Activated CD4-positive, alpha-beta T cell treated with anti-CD3 and anti-CD28 coated beads, Interleukin-2, amount 50 U/mL, for 16 hours (primary cell): ENCODE data around the gene LTBR.
A peak's percentile ranks its signal among the peaks of the same experiment; 100 is the strongest.

Source experiments
- DNase-seq: peaks from one replicate; pipeline ENCODE4 v3.0.0-alpha.2; 2020

The LTBR gene

DNA sequence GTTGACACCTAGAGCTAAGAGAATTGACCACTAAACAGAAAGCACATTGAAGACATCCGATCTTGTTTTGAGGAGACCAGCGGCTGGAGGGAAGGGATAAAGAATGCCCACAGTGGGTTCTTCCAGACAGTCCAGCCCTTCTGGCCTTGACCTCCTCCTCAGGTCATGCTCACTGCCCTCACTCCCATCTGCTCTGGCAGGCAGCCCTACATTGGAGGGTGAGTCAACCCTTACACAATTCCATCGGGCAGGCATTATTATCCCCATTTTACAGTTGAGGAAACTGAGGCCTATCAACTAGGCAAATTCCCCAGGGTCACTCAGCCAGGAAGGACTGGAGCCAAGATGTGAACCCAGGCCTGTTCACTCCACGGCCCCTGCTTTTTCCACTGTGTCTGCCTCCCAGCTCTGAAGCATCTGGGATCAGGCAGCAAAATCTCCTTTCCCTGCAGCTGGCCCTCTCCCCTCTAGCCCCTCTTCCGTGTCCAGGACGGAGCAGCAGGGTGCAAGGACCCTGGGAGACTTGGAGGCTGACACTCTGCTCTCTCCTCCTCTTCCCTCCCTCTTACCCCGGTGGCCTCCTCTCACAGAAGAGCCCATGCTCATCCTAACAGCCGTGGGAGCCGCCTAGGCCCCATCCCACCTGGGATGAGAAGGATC is 13.9 kb upstream of the LTBR start:
- DNase-seq, result no peak

DNA sequence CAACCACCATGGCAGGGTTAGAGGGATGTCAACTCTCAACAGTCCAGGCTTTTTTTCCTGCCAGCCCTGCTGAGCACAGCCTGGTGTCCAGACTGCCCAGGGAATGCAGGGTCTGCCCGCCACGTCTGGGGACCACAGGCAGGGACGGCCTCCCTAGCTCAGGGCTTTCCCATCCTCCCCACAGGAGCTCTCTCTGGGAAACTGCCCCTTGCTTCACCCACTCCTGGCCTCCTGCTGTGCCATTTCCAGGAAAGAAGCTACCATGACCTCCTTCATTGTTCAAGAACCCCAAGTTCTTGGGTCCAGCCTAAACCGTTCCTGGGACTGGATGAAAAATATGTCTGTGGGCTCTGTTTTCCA is 13.4 kb upstream of the LTBR start:
- DNase-seq, result no peak

GRCh38 chr12:6370994-6371754 is 12.8 kb upstream of the LTBR start:
- DNase-seq, result no peak

DNA sequence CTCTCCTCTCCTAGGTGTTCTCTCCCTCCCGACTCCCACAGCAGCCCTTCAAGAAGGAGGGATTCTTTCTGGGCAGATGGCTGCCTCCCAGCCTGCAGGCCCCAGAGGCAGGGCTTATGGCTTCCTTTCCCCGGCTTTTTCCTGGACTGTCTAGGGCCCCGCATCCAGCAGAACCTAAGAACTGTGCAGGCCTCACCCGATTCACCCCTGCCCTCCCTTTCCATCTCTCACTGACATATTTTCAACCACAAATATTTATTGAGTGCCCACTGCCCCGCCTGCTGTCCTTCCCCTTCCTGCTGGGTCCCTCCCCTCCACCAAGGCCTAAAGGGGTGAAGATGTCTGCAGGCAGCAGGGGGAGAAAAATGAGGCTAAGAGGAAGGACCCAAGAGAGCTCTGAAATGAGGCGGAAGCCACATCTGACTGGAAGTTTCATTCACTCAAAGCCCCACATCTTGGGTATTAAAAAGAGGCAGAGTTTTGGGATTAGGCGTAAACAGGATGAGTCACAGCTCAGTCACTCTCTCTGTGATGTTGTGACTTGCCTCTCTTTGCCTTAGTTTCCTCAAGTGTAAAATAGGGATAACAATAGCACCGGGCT is 11.5 kb upstream of the LTBR start:
- peak; percentile 20 for DNase-seq

DNA sequence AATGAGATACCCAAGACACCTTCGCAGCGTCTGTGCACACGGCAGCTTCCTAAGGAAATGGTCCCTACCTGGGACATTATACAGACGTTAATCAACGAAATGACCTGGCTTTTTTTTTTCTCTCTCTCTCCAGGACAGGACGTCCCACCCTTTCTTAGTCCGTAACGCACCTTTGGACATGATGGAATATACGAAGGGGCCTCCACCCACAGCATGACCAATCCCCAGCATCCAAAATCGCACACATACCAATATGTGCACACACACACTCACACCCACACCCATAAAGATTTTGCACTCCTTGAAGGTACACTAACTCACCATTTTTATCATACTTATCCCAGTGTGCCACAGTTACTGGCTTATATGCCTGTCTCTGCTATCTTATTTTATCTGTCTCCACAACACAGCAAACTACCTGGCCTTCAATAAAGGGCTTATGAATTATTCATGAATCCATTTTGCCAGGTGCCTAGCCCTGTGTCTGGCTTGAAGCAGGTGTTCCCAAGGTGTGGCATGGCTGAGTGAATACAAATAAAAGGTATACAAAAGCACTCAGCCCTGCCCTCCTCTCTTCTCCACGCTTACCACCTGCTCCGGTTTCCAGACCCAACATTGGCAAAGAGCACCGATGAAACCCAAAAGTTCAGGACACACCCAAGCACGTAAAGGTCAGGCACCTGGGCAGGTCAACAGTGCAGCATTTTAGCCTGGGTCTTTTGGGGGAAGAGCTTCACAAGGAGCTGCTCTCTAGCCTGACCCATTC is 10.8 kb upstream of the LTBR start:
- no peak for DNase-seq

GRCh38 chr12:6374028-6374785 is 9.8 kb upstream of the LTBR start:
- DNase-seq, result no peak

DNA sequence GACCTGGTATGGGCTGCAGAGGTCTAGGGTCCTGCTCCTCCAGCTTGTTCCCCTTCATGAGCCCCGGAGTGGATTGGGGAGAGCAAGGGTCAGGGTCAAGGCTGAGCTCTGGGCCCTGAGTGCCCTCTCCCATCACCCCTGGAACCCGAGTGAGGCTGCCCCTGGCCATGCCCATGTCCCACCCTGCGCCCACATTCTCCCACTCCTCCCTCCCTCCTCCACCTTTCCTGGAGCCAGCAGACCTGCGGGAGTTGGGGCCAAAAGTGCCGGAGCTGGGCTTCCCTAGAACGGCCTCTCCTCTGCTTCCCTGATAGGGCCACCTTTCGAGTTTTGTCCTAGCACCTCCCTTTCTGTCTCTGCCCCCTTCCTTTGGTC is 9.2 kb upstream of the LTBR start:
- DNase-seq, result no peak

DNA sequence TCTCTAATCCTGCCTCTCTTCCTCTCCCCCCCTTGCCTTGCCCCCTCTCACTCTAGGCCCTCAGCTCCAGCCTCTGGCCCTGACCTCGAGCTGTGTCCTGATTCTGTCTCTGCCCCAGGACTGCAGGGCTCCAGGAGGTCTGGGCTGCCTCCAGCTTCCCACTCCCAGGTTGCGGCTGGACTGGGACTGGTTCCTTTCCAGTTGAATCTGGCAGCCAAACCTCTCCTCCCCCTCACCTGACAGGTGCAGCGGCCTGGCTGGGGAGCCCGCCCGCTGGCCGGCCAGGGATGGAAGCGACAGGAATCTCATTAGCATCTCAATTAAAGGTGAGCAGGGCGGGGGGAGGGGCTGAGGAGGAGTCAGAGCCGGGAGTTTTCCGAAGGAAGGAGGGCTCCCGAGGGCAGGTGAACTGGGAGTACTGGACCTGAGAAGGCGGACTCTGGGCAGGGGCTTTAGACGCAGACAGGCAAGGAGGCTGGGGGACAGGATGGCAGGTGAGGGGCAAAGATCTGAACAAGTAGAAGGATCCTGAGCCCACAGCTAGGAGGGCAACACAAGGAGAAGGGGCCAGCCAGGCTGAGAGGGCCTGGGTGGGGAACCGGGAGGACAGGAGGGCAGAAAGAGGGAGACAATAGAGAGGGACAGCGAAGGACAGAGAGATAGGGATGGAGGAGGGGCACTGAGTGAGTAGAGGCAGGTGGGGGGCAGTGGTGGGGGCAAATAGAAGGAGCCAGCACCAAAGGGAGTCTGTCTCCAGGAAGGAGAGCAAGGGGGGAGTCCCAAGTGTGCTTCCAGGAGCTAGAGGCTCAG is 8.5 kb upstream of the LTBR start, which contains the start of gene SCNN1A:
TSS of gene SCNN1A (minus strand) at position 295 of the 810 bp plus-strand sequence. CDS start 780 bp downstream, outside the sequence.
- DNase-seq, result no peak

GRCh38 chr12:6376079-6376869 is 7.7 kb upstream of the LTBR start:
- DNase-seq, result no peak

DNA sequence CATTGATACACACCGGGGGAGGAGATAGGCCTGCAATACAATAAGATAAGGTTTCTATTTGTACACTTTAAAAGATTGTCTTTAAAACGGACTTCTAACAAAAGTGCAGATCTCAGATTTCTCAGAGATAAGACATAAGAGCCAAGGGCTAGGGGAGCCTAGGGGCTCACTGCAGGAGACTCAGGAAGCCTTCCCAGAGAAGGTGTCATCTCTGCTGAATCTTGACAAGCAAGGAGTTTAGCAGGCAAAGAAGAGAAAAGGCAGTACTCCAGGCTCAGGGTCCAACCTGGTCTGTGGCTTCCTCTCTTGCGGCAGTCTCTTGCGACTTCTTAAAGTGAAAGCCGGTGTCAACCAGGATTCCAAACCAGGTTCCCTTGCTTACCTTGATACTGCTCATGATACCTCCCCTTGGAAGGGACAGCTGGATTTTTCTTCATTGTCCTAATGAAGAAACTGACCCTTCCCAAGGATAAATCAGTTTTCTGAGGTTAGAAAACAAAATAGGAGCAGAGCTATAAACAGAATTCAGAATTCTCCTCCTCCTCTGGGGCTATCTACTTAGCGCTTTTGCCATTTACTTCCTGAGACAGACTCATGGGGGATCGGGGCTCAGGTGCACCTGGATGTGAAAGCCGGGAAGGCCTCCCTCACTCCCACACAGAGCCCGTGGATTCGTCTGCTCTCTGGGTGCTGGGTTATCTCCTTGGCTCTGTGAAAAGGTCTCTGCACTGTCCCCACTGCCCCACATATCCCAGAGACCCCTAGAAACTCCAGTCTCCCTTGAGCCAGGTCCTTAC is 6.9 kb upstream of the LTBR start:
- DNase-seq, result no peak

DNA sequence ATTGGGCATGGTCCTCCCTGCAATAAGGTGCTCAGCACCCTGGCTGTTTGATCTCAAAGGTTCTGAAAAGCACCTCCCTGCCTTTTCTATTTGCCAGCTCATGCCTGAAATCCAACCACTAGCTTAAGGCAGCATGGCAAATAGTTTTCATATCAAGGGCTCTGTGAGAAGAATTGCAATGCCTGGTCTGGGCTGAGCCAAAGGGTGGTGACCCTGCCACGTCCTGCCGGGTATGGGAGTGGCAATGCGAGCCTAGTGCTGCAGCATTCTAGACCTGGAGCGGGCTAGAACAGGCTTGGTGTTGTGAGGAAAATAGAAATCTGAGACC is 6.3 kb upstream of the LTBR start:
- DNase-seq, result no peak

DNA sequence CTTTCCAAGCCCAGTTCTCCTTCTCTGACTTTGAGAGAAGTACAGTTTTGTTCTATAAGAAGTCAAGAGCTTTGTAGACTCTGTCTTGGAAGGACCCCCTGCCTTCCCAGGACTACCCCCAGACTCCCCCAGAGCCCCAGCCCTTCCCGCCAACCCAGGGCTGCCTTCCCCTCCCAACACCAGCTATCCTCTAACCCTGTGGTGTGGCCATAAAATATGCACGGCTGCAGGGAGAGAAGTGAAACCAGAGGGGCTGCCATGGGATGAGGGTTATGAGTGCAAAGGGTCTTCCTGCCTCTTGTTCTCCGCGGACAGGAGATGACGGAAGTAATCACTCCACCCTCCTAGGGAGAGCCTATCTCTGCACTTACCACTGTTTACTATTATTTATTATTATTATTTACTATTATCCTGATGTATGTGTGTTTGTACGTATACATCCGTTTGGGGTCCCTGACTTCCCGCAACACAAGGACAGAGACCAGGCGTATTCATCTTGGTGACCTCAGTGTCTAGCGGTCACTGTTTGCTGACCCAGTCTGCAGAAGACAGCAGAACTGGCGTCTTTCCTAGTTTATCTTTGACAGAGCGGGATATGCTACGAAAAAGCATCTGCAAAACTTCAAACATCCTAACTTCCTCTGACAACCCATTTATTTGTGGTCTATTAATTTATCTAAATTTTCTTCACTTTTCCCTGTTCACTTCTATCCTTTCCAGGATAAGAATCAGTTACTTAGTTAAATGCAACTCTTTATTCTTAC is 5.1 kb upstream of the LTBR start:
- no peak for DNase-seq

DNA sequence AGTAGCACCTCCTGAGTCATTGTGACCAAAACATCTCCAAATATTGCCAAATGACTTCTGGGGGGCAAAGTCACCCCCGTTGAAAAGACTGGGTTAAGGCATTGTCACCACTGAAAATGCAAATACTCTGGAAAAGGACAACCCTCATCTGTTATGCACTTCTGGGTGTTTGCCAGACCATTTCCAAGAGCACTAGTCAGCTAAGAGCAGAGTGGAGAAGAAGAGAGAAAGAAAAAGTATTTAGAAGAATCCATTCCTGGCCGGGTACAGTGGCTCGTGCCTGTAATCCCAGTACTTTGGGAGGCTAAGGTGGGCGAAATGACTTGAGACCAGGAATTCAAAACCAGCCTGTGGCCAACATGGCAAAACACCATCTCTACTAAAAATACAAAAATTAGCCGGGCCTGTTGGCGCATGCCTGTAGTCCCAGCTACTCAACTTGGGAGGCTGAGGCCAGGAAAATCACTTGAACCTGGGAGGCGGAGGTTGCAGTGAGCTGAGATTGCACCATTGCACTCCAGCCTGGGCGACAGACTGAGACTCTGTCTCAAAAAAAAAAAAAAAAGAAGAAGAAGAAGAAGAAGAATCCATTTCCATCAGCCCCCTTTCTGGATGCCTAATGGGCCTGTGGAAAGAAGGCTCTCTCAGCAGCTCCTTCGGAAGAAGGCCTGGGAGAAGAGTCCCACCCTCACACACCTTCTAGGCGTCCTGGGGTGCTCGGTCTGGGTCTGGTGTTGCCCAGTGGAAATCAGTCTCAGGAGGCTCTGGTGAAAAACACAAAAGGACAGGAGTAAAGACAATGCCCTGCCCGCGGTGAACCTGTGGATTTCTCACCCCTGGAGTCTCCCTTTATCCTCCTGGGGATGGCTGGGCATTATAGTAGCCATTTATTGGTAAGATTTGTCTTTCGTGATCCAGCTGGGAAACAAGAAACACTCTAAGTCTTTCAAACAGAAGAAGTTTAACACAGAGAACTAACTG is 3.5 kb upstream of the LTBR start:
- DNase-seq, result no peak

GRCh38 chr12:6382371-6382770 is 1.6 kb upstream of the LTBR start:
- DNase-seq, result no peak

- DNase-seq, result no peak
These were observed 980 bp upstream of the LTBR start for GRCh38 chr12:6382982-6383381.

- no peak for DNase-seq
These were observed 806 bp downstream of the LTBR start for GRCh38 chr12:6384499-6385436.

GRCh38 chr12:6386038-6386437 is 2.1 kb downstream of the LTBR start:
- DNase-seq, result no peak
